GM18951 (cell line): ENCODE measurements around the gene ESPNL.

Source experiments
- POLR2A ChIP-seq: IDR thresholded peaks from 4 replicates; pipeline ENCODE4 v1.6.1; 2011; ENCODE audit warnings: mild to moderate bottlenecking; ENCODE audit not compliant: insufficient read length, insufficient read depth; ENCODE audit errors: extremely low read depth
- in situ Hi-C: fragments of 300-500 bp; cut with MboI; formaldehyde crosslinking; loops from one replicate; pipeline ENCODE4 v1.12.0; 2022; ENCODE audit warnings: low sequenced_read_pairs, mixed read lengths, inconsistent platforms; ENCODE audit not compliant: unreplicated experiment

The ESPNL gene

GRCh38 chr2:238143239-238143951, 43.3 kb downstream of the ESPNL start:
- no peak for TF ChIP-seq POLR2A

GRCh38 chr2:238144262-238144661, 44.1 kb downstream of the ESPNL start:
- no peak for TF ChIP-seq POLR2A
- in situ Hi-C loops = no loop called here

More at GRCh38 chr2:238143239-238143951, 43.3 kb downstream of the ESPNL start:
- in situ Hi-C loops = no loop called here

GRCh38 chr2:238145046-238145445, 44.9 kb downstream of the ESPNL start:
- no peak for TF ChIP-seq POLR2A
- in situ Hi-C loops = no loop called here

- TF ChIP-seq POLR2A = no peak
- in situ Hi-C loops = no loop called here
Observed at GRCh38 chr2:238145851-238146250, 45.7 kb downstream of the ESPNL start.

- no peak for TF ChIP-seq POLR2A
- in situ Hi-C loops = no loop called here
Observed at GRCh38 chr2:238146884-238147544, 46.9 kb downstream of the ESPNL start.

GRCh38 chr2:238148981-238149380, 48.8 kb downstream of the ESPNL start:
- no peak for TF ChIP-seq POLR2A
- in situ Hi-C loops = no loop called here

- in situ Hi-C loops = no loop called here
- TF ChIP-seq POLR2A = no peak
Observed at GRCh38 chr2:238149841-238150572, 49.9 kb downstream of the ESPNL start.

- in situ Hi-C loops = no loop called here
- TF ChIP-seq POLR2A = no peak
Observed at GRCh38 chr2:238150686-238151085, 50.5 kb downstream of the ESPNL start.

GRCh38 chr2:238151205-238151604, 51.1 kb downstream of the ESPNL start:
- TF ChIP-seq POLR2A = no peak

GRCh38 chr2:238151628-238152235, 51.6 kb downstream of the ESPNL start:
- in situ Hi-C loops = no loop called here
- TF ChIP-seq POLR2A = no peak

More at GRCh38 chr2:238151205-238151604, 51.1 kb downstream of the ESPNL start:
- in situ Hi-C loops = no loop called here

GRCh38 chr2:238152771-238153688, 52.9 kb downstream of the ESPNL start:
- in situ Hi-C loops = no loop called here
- TF ChIP-seq POLR2A = no peak

GRCh38 chr2:238154570-238154969, 54.4 kb downstream of the ESPNL start:
- no peak for TF ChIP-seq POLR2A
- in situ Hi-C loops = no loop called here
